GM06990 (cell line): ENCODE results near the gene PLA2G3.

Source experiments
- DNase-seq: peaks from one replicate; pipeline ENCODE4 v3.0.0-alpha.2; 2011; ENCODE audit not compliant: insufficient read length; ENCODE audit errors: extremely low read depth
- H3K27me3 ChIP-seq: replicated peaks from 2 replicates; pipeline ENCODE4 v1.6.0; 2011; ENCODE audit warnings: low read length; ENCODE audit not compliant: control insufficient read depth, insufficient read depth
- H3K36me3 ChIP-seq: 2 replicates; pipeline ENCODE4 v1.5.1; 2011; ENCODE audit warnings: low read length; ENCODE audit not compliant: control insufficient read depth, insufficient read depth
- H3K4me3 ChIP-seq: replicated peaks from 2 replicates; pipeline ENCODE4 v1.5.1; 2011; ENCODE audit warnings: low read depth, mild to moderate bottlenecking, control low read depth, low read length
- TF ChIP-seq, protein P1 (sequence below): IDR thresholded peaks from 2 replicates; pipeline ENCODE4 v1.5.1; 2011; ENCODE audit warnings: low read length, control low read depth, mild to moderate bottlenecking, inconsistent platforms; ENCODE audit not compliant: insufficient read depth, poor library complexity, severe bottlenecking

Gene PLA2G3

DNA sequence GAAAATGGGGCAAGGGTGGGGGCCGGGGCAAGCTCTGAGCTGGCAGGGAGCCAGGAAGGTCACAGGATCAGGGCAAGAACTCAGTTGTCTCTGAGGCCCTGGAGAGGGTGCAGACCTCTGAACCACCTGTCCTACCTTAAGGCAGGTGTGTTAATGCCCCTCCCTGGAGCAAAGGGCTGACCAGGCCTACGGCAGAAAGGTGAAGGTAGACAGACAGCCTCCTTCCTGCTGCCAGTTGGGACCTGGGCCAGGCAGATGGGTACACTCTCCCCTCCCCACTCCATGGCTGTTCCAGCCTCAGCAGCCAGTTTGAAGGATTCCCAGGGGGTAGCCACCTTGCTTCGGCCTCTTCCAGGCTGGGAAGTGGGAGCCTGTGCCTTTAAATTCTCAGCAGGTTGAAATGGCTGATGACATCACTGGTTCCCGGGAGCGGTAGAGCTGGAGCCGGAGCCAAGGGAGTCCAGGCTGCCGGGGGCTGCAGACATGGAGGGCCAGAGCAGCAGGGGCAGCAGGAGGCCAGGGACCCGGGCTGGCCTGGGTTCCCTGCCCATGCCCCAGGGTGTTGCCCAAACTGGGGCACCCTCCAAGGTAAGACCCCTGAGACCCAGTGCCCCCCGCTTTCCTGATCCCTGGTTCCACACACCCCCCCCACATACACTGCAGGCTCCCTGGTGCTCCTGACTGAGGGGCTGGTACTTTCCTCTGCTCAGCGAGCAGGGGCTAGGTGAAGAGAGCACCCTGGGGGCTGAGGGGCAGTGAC is 17.6 kb downstream of the PLA2G3 start, which contains the start of gene INPP5J:
Gene INPP5J, plus strand, starts transcription at position 435 of the 760 bp plus-strand sequence. Its CDS starts 49 bp downstream, at position 484.
- TF ChIP-seq, protein P1, sequence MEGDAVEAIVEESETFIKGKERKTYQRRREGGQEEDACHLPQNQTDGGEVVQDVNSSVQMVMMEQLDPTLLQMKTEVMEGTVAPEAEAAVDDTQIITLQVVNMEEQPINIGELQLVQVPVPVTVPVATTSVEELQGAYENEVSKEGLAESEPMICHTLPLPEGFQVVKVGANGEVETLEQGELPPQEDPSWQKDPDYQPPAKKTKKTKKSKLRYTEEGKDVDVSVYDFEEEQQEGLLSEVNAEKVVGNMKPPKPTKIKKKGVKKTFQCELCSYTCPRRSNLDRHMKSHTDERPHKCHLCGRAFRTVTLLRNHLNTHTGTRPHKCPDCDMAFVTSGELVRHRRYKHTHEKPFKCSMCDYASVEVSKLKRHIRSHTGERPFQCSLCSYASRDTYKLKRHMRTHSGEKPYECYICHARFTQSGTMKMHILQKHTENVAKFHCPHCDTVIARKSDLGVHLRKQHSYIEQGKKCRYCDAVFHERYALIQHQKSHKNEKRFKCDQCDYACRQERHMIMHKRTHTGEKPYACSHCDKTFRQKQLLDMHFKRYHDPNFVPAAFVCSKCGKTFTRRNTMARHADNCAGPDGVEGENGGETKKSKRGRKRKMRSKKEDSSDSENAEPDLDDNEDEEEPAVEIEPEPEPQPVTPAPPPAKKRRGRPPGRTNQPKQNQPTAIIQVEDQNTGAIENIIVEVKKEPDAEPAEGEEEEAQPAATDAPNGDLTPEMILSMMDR, result no peak
- Histone ChIP-seq H3K4me3 (no peak within 1 kb of the TSS), H3K36me3 (no peaks in the 10 kb centered on the region), H3K27me3 (peaks cover 6% of the 10 kb centered on the region)
- no peak for DNase-seq

GRCh38 chr22:31122196-31122531 is 18.1 kb downstream of the PLA2G3 start:
- Histone ChIP-seq H3K4me3 (no peak overlapping the region), H3K36me3 (no peaks in the 10 kb centered on the region), H3K27me3 (peaks cover 6% of the 10 kb centered on the region)
- TF ChIP-seq, protein P1, result no peak
- no peak for DNase-seq

GRCh38 chr22:31121403-31121802 is 18.9 kb downstream of the PLA2G3 start:
- no peak for DNase-seq
- H3K4me3 ChIP-seq, result no peak overlapping the region
- H3K36me3 ChIP-seq, result no peaks in the 10 kb centered on the region
- H3K27me3 ChIP-seq, result peaks cover 6% of the 10 kb centered on the region
- TF ChIP-seq, protein P1, result no peak

- TF ChIP-seq, protein P1, result no peak
- no peak for DNase-seq
- Histone ChIP-seq H3K4me3 (no peak overlapping the region), H3K27me3 (peaks cover 6% of the 10 kb centered on the region), H3K36me3 (no peaks in the 10 kb centered on the region)
These were observed 19.7 kb downstream of the PLA2G3 start for GRCh38 chr22:31120642-31121041.

- TF ChIP-seq, protein P1, result no peak
- no peak for DNase-seq
- Histone ChIP-seq H3K27me3 (peaks cover 6% of the 10 kb centered on the region), H3K4me3 (no peak overlapping the region), H3K36me3 (no peaks in the 10 kb centered on the region)
These were observed 20.1 kb downstream of the PLA2G3 start for GRCh38 chr22:31120230-31120629.
